GM19438 (cell line): ENCODE results near the gene CELF1.
"Not testable (repeated sequence)": the region's sequence is repeated elsewhere in the genome, so short reads cannot be mapped to it uniquely, and the experiment has no call there.

ENCODE experiments used
- ATAC-seq: cut with Tn5 transposase; IDR thresholded peaks from one replicate; pipeline ENCODE4 v1.9.1; 2021; ENCODE audit warnings: low read depth; ENCODE audit not compliant: unreplicated experiment

Gene CELF1

DNA sequence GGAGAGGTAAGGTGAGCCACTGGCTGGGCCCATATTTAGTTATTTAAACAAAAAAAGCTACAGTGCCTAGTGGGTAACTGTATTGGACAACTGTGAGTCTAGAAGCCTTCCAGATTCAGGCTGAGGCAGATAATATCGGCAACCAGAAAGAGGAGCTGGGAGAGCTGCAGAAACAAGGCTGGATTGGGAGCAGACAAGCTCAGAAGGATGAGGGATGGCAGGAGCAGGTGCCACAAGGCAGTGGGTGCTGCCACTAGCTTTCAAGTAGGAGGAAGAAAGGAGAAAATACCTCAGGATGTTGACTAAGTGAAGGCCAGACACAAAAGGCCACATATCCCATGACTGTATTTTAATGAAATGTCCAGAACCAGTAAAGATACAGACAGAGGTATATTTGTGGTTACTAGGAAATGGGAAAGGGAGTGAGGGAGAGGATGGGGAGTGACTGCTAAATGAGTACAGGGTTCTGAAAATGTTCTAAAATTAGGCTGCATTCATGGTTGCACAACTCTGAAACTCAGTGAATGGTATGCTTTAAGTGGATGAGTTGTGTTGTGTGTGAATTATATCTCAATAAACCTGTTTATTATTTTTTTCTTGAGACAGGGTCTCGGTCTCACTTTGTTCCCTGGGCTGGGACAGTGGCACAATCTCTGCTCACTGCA, 92.2 kb downstream of the CELF1 start:
- ATAC-seq, result no peak

DNA sequence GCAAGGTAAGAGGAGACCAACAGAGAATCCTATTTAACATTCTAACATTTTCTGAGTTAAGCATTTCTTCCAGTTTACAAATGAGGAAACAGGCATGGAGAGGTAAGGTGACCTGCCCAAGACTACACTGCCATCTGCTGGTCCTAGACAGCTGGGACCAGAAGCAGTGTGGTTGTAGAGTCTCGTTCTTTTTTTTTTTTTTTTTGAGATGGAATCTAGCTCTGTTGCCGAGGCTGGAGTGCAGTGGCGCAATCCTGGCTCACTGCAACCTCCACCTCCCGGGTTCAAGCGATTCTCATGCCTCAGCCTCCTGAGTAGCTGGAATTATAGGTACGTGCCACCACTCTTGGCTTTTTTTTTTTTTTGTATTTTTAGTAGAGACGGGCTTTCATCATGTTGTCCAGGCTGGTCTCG, 98.7 kb downstream of the CELF1 start:
- ATAC-seq, result not testable (repeated sequence)

GRCh38 chr11:47453365-47453764, 99.6 kb downstream of the CELF1 start:
- ATAC-seq, result no peak

DNA sequence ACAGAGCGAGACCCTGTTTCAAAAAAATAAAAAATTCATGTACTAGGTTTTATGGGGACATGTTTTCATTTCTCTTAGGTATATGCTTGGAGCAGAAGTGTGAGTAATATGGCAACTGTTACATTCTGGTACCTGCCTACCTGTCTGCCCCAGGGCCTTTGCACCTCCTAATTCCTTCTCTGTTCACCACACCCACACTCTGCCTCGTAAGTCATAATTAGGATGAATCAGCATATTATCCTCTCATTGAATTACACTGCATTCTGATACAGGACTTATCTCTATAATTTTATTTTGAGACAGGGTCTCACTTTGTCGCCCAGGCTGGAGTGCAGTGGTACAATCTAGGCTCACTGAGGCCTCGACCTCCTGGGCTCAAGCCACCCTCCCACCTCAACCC, 100.9 kb downstream of the CELF1 start:
- ATAC-seq, result no peak

DNA sequence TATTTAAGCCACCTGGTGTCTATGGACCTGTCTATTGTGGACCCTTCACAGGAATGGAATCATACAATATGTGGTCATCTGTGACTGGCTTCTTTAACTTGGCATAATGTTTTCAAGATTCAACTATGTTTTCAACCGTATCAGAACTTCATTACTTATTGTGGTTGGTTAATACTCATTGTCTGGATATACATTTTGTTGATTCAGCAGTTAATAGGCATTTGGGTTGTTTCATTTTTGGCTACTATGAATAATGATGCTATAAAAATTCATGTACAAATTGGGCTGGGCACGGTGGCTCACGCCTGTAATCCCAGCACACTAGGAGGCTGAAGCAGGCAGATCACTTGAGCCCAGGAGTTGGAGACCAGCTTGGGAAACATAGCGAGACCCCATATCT, 101.5 kb downstream of the CELF1 start:
- no peak for ATAC-seq

GRCh38 chr11:47449541-47449940, 103.4 kb downstream of the CELF1 start:
- ATAC-seq, result no peak

DNA sequence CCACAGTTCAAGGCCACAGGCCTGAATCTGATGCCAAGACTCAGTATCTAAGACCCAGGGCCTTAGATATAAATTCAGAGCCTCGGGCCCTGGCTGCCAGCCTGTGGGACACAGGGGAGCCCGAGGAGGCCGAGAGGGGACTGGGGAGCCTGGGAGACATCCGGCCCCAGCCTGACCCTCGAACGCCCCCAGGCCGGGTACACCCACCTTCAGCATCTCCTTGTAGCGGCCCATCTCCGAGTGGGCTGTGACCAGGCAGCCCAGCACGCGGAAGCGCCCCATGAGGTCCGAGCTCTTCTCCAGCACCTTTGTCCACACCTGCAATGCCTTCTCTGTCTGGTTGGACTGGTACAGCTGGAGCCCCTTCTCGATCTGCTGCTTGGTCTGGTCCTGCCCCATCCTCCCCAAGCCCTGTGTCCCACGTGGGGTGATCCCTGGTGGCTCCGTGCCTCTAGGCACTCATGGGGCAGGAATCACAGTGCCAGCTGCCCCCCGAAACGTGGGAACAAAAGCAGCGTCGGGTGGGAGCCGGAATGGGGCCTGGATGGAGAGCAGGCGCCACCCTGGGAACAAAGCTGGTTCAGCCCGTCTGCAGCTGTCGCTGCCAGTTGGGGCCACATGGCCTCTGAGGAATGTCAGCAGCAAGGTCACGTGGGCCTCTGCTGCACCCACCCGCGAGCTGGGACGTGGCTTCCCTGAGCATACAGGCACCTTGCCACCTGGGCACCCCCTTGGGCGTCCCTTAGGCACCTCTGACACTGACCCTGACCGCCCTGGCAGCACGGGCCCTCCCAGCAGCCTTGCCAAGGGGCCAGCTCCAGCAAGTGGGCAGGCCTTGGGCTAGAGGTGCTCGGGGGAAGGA, 104.1 kb downstream of the CELF1 start, which contains the start of gene RAPSN:
TSS of gene RAPSN (minus strand) at position 571 of the 862 bp plus-strand sequence. CDS start at position 399, 172 bp downstream.
- no peak for ATAC-seq

DNA sequence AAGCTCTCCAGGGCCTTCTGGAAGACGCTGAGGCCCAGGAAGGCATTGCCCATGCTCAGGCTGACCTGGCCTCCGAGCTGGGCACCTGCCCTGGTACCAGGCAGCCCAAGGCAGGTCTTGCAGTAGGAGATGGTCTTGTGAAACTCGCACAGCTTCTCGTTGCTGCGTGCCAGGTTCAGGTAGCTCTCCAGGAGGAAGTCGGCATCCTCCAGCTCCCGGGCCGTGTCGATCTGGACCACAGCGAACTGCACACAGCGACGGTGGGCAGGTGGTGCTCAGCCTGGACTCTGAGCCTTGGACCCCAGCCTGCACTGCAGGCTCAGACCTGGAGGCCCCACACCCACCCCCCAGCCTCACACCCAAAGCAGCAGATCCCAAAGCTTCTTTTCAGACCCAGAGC, 105.0 kb downstream of the CELF1 start:
- no peak for ATAC-seq

- ATAC-seq, result no peak
These were observed 106.1 kb downstream of the CELF1 start for GRCh38 chr11:47446833-47447232.

DNA sequence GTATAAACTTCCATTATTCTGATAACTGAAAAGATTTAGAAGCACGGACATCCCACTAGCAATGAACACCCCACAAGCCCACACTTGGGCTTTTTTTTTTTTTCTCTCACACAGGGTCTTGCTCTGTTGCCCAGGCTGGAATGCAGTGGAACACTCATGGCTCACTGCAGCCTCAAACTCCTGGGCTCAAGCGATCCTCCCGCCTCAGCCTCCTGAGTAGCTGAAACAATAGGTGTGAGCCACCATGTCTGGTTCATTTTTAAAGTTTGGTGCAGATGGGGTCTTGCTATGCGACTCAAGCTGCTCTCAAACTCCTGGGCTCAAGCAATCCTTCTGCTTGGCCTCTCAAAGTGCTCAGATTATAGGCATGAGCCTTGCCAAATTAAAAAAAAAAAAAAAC, 107.1 kb downstream of the CELF1 start:
- ATAC-seq, result no peak

DNA sequence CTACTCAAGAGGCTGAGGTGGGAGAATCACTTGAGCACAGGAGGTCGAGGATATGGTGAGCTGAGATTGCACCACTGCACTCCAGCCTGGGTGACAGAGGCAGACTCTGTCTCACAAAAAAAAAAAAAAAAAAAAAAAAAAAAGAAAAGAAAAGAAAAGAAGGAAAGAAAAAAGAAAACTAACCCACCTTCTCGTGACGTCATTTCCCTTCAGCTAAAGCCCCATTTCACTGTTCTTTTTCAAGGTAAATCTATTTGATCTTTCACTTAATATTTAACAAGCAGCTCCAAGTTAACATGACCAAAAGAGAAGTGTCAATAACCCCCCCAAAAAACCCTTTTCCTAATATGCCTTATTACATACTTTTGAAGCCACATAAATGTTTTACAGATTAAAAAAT, 109.1 kb downstream of the CELF1 start:
- ATAC-seq, result no peak

- ATAC-seq, result no peak
These were observed 109.8 kb downstream of the CELF1 start for GRCh38 chr11:47443028-47443700.

DNA sequence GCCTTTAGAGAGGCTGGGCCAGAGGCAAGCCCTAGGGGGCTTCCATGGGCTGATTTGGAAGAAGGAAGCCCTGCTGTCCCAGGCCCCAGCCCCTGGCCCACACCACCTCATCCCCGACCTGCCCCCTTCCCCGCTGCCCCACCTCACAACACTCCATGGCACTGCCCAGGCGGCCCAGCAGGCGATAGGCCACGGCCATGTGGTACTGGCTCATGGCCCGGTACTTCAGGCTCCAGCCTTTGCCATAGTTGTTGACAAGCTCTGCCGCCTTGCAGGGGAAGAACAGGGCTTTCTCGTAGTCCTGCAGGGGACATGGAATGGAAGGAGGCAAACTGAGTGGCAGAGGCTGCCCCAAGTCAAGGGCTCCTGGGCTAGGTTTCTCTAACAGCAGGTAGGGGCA, 110.4 kb downstream of the CELF1 start:
- ATAC-seq, result no peak

GRCh38 chr11:47441421-47441820, 111.5 kb downstream of the CELF1 start:
- no peak for ATAC-seq

DNA sequence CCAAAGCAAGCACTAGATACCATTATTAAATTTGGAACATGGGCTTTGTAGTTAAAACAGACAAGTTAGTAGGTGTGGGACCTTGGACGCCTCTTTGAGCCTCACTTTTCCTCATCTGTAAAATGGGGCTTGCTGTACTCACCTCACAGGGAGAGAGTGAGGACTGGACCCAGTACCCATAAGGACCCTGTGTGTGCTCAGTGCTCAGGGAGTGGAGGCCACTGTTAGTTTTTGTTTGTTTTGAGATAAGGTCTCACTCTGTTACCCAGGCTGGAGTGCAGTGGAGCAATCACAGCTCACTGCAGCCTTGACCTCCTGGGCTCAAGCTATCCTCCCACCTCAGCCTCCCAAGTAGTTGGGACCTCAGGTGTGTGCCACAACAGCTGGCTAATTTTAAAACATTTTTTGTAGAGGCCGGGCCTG, 112.9 kb downstream of the CELF1 start:
- ATAC-seq, result no peak

GRCh38 chr11:47438721-47439120, 114.2 kb downstream of the CELF1 start:
- no peak for ATAC-seq

DNA sequence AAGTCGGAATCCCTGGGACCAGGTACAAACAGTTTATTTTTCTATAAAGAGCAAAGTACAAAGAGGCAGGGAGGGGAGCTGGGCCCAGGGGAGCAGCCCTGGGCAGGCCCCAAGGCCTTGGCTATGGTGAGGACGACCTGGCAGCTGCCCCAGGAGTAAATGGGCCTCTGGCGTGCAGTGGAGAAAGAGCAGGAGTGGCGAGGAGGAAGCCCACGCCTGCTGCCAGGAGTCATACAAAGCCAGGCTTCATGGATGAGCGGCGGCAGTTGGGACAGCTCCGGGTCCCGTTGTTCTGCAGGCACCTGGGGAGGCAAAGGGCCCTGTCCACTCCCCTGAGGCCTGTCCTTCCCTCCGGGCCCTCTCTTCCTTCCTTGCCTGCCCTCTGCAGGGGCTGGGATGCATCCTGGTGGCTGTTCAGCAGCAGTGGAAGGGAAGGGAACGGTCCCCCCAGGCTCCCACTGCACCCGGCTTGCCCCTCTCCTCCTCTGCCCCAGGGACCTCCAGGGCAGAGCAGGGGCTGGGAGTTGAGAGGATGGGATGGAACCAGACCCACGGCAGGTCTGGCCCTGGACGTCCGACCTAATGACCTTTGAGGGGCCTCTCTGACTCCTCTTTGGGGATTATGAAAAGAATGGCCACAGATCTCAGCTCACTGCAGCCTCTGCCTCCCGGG, 115.0 kb downstream of the CELF1 start:
- no peak for ATAC-seq

DNA sequence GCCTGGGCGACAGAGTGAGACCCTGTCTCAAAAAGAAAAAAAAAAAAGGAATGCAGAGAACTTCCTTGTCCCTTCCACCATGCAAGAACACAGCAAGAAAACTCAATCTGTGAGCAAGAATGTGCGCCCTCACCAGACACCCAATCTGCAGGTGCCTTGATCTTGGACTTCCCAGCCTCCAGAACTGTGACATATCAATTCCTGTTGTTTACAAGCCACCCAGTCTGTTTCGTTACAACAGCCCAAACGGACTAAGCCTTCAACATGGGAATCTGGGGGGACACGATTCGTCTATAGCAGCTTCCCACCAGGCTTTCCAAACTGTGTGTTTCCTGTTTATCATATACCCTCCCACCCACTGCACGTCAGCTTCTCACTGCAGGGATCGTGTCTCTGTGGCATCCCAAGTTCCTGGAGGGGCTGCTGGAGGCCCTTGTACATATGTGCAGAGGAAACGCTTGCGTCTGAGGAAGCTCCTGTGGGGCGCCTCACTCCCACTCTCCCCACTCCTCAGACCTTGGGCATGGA, 115.7 kb downstream of the CELF1 start:
- no peak for ATAC-seq

DNA sequence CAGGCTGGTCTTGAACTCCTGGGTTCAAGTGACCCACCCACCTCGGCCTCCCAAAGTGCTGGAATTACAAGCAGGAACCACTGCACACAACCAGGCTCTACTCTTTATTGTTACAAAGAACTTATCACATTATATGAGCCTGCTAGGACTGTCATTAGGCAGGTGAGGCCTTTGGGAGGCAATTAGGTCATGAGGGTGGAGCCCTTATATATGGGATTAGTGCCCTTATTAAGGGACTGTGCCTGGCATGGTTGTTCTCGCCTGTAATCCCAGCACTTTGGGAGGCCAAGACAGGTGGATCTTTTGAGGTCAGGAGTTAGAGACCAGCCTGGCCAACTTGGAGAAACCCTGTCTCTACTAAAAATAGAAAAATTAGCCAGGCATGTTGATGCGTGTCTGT, 116.2 kb downstream of the CELF1 start:
- no peak for ATAC-seq

- ATAC-seq, result no peak
These were observed 117.2 kb downstream of the CELF1 start for GRCh38 chr11:47435687-47436086.
